DOHH2 (cell line): ENCODE measurements around the gene BCLAF3.

ENCODE experiments used
- CTCF ChIP-seq: fragments of 200-600 bp; sonication (generic); IDR thresholded peaks from one replicate; pipeline ENCODE4 v1.5.1; 2014; ENCODE audit warnings: antibody characterized with exemption, mild to moderate bottlenecking, low read depth, low read length; ENCODE audit not compliant: poor library complexity, severe bottlenecking
- EZH2phosphoT487 ChIP-seq: fragments of 200-600 bp; sonication (generic); IDR thresholded peaks from 2 replicates; pipeline ENCODE4 v1.6.1; 2017; ENCODE audit warnings: borderline replicate concordance, mild to moderate bottlenecking, antibody characterized with exemption, low read length, moderate library complexity, mixed read lengths

GRCh38 chrX:20026278-20026677, 35.4 kb upstream of the BCLAF3 start:
- no peak for TF ChIP-seq CTCF
- TF ChIP-seq EZH2phosphoT487: no peak
